Stimulated activated CD4-positive, alpha-beta T cell treated with anti-CD3 and anti-CD28 coated beads, Interleukin-12 subunit alpha, Interleukin-12 subunit beta, amount 100 ng/mL, for 24 hours (primary cell): ENCODE measurements around the gene SUGT1.
"Not testable (repeated sequence)": the region's sequence is repeated elsewhere in the genome, so short reads cannot be mapped to it uniquely, and the experiment has no call there.

ENCODE experiments used
- DNase-seq, 2 experiments: peaks; one replicate each; pipeline ENCODE4 v3.0.0-alpha.2; 2020; ENCODE audit warnings: low read depth in 2 of 2

SUGT1 gene

DNA sequence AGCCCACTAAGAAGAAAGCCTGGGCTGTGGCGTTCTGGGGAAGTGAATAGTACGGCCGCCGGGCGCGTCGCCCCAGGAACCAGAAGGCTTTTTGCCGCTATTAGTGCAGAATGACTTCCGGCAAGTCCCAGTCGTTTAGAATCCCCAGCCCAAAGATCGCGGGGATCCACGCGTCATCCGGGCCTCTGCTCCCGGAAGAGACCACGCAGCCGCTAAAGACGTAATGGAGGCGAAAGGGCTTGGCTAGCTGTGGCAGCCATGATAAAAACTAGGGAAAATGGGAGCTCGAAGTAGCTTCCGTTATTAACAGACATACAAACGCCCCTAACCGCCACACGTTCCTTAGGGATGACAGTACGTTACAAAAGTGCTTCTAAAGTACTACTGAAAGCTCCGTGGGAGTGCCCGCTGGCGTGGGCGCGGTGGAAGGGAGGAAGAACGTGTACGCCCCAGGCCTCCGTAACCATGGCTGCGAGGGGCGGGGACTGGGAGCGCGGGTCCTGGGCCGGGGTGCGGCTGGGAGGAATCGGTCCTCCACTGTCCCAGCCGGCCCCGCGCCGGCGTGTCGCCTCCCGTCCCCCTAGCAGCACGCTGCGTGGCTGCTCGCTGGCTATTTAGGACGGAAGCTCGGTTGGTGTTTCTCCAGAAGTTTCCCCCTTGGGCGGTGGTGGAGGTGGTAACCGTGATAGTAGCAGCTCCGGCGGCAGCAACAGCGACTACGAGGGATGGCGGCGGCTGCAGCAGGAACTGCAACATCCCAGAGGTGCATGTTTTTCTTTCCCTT lies at the start of gene SUGT1:
TSS of gene SUGT1 (plus strand) at position 641 of the 784 bp plus-strand sequence. CDS start at position 726, 85 bp downstream.
- peak; percentile 89 to 92 for DNase-seq

DNA sequence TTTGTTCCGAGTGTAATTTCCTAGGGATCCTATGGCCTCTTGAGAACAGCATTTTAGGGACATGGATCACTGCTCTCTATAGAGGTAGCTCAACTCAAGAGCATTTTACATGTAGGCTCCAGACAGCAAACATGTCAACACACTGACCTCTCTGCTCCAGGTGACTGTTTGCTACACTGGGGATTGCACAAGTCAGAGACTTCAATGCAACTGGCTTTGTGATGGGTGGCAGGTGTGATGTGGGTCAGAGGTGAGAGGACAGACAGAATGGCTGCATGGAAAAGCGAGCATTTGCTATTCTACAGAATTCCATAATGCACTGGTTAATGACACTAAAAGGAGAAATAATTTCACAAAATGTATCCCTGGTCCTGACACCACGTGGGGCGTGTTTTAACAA lies 49.3 kb upstream of the SUGT1 start:
- not testable (repeated sequence) for DNase-seq

DNA sequence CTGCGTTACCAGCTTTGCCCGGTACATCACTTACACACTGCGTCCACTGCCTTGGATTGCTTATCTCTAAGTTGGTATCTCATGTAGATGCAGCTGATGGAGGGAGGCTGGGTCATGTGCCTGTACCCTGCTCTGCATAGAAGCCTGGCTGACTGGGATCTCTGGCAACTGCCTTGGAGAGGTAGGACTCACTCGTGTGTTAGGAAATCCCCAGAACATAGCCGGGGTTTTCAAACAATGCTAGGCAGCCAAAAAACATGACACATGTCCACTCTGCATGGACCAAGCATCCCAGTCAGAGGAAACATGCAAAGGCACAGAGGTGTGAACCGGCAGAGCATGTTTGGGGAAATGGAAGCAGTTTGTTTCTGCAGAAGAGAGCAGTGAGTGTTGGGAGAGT lies 46.5 kb upstream of the SUGT1 start:
- not testable (repeated sequence) for DNase-seq

DNA sequence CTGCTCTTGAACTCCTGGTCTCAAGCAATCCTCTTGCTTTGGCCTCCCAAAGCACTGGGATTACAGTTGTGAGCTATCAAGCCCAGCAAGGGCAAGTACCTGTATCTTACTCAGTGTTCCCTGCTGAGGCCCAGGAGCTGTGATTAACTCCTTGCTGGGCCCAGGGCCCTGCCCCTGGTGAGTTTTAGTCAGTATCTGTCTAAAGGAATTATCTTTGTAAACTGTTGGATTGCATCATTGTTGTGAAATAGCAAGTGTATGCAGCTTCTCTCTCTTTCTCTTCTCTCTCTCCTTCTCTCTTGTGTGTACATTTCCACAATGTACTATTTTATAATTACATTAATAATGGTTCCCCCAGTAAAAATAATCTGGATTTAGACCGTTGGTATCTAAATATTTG lies 45.8 kb upstream of the SUGT1 start:
- DNase-seq = not testable (repeated sequence)

DNA sequence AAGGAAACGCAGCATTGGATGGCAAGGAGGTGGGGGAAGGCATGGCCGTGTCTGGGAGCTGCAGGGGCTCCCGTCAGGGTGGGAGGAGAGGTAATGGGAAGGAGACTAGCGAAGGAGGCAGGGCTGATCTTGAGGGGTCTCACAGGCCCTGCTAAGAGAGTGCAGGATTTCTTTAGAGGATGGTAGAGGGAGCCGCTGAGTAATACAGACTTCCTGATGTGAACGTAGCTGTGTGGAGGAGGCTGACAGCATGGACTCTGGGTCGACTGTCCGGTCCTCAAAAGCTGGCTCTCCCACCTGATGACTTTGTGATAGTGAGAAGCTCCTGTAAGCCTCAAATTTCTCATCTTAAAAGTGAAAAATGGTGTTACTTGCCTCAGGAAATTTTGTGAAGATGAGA lies 44.5 kb upstream of the SUGT1 start:
- DNase-seq = not testable (repeated sequence)

DNA sequence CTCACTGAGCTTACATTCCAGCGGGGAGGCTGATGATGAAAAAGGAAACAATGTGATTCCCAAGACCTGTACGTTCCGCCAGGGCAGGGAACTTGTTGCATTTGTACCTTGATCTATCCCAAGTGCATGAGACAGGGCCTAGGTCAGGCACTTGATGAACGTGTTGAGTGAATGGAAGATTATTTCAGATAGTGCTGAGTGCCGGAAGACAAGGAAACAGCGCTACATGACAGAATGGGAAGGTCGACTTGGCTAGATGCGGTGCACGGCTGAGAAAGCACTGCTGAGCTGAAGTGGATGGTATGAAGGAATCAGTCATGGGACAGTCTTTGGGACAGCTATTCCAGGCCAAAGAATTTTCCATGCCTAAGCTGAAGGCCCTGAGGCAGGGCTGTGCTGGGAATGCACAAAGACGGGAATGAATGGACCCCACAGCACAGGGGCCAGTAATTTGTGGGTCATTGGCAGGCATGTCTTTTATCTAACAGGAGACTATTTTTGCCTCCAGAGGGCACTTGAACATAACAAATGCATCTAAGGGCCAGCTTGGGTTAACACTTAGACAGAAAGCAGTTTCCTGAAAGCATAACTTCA lies 43.5 kb upstream of the SUGT1 start:
- not testable (repeated sequence) for DNase-seq

DNA sequence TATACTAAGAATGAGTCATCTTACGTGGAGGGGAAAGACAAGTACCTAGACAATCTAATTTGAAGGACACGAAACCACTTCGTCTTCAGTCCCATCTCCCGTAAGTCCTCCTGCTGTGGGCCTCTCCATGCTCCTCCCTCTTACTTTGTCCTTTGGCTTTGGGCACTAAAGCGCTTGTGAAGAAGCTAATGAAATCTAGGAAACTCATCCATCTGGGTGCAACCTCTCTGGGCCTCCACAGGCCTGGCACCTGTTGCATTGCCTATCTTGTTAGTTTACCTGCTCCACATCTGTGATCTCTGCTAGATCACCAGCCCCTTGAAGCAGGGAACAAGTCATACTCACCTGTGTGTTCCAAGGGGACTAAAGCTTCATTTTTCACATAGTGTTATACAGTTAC lies 42.5 kb upstream of the SUGT1 start:
- DNase-seq = not testable (repeated sequence)

DNA sequence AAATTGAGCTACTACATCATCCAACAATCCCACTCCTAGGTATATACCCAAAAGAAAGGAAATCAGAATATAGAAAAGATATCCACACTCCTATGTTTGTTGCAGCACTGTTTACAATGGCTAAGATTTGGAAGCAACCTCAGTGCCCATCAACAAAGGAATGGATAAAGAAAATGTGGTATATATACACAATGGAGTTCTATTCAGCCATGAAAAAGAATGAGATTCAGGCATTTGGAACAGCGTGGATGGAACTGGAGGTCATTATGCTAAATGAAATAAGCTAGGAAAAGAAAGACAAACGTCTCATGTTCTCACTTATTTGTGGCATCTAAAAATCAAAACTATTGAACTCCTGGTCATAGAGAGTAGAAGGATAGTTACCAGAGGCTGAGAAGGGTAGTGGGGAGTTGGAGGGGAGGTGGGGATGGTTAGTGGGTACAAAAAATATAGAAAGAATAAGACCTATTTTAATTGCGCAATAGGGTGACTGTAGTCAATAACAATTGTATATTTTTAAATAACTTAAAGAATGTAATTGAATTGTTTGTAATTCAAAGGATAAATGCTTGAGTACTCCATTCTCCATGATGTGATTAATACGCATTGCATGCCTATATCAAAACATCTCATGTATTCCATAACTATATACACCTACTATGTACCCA lies 37.4 kb upstream of the SUGT1 start:
- DNase-seq = no peak

DNA sequence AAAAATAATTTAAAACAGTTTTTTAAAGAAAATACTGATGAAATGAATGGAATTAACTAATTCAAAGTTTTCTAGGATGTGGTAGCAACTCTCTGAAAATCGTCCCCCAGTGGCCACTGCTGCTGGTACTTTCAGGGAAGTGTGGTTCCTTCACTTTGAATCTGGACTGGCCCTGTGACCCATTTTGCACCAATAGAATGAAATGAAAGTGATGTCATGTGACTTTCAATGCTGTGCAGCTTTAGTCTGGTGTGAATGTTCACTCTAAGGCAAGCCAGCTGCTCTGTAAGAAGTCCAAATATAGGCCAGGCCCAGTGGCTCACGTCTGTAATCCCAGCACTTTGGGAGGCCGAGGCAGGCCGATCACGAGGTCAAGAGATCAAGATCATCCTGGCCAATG lies 36.8 kb upstream of the SUGT1 start:
- no peak for DNase-seq

DNA sequence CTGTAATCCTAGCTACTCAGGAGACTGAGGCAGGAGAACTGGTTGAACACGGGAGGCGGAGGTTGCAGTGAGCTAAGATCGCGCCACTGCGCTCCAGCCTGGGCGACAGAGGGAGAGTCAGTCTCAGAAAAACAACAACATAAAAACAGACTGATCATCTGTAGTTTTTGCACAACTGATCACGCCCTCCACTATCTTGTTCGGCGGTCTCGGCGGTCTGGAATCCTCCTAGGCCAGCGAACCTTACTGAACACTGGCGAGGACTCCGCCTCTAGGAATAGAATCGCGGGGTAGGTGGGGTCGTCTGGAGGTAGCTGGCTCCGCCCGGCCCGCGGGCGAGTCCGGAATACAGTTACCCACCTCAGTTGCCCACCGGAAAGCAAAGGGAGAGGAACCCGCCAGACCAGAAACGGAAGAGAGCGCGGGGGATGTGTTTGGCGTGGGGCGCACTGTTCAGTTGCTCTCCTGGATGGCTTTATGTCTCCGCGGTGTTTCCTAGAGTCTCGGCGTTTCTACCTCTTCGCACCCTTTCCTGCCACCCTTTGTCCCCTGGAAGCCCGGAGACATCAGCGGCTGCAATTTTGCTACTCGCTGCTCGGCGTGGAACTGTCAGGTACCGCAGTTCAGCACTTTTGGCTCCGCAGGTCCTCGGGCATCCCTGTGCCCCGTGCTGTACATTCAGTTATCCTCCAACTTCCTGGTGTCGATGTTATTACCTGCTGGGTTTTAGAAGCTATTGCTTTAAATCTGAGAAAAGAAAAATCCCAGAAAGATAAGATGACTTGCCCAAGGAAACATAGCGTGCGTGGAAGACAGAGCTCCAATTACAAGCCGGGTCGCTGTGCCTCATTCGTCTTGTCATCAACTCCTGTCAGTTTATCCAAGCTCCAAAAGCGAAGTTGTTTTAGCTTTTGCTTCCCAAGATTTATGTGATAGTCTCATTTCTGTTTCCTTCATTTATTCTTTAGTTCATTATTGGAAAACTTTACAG lies 35.3 kb upstream of the SUGT1 start:
- DNase-seq = peak; percentile 80

DNA sequence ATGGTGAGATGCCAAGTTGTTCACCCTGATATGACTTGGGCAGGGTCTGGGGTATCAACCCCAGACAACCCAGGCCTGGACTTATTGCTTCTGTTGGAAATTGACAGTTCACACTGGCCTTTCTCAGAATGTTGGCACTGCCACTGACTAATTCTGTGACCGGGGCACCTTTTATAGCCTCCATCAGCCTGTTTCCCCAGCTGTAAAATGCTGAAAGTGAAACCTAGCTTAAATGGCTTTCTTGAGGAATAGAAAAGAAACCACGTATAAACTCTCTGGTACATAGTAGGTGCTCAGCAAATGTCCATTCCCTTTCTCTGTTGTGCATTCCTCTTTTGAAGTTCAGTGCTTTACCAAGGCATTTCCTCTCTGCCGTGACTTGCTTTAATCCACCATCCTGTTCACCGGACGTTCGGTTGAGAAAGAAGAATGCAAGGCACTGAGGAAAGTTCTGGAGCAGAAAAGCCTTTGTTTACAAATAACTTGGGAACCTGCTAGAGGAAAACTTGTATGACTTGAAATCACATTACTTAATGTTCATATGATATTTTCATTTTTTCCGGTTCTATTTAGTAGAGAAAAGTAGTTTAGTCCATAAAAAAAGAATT lies 21.4 kb upstream of the SUGT1 start:
- not testable (repeated sequence) for DNase-seq

DNA sequence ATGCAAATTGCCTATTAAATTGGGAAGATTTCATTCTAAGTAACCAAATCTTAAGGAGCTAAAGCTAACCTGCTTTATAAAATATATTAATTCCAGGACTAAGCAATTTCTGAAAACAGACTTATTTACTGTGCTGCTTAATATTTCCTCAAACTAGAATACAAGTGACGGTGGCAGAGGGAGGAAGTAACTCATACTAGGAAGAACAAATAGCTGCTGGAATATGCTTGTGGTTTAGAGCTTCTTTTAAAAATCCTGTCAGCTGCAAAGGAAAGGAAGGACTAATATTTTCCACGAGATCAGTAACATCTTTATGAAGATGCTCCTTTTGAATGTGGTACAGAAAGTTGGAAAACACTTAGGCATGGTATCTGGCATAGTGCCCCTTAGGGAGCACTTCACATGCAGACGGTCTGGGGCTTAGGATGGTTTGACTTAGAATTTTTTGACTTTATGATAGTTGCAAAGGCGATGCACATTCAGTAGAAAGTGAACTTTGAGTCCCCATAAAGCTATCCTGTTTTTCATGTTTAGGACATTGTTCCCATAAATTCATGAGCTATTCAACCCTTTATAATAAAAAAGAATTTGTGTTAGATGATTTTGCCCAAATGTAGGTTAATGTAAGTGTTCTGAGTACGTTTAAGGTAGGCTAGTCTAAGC lies 13.8 kb upstream of the SUGT1 start:
- DNase-seq = no peak

DNA sequence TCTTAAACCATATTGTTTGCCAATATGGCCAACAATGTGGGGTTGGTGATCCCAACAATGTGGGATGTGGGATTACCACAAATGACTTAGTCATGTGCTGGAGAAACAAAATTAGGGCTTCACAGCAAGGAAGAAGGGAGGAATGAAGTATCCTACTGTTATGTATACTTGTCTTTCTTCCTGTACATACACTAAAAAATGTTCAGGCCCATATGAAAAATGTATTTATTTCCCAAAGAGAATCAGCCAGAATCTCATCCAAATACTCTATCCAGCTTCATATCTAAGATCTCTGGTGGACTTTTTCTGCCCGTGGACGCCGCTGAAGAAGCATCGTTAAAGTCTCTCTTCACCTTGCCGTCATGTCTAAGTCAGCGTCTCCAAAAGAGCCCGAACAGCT lies 10.5 kb upstream of the SUGT1 start, which contains the start of gene HNRNPA1L2:
TSS of gene HNRNPA1L2 (plus strand) at position 301 of the 400 bp plus-strand sequence. CDS start at position 363, 62 bp downstream.
- DNase-seq = no peak

DNA sequence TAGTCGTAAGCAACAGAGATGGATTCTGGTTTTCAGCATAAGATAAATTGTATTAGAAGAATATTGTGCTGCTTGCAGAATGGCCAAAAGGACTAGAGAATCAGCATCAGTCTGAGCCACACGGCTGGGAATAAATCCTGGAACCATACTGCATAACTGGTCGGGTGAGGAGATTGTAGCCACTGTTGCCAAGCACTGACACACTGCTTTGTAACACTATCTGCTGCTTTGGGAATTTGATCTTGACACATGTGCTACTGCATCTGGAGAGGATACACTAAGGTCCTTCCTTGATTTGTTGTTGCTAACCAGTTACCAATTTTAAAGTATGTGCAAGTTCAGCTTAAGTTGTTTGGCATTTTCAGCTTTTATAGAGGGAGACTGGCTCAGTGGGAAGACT lies 8.5 kb upstream of the SUGT1 start:
- no peak for DNase-seq

DNA sequence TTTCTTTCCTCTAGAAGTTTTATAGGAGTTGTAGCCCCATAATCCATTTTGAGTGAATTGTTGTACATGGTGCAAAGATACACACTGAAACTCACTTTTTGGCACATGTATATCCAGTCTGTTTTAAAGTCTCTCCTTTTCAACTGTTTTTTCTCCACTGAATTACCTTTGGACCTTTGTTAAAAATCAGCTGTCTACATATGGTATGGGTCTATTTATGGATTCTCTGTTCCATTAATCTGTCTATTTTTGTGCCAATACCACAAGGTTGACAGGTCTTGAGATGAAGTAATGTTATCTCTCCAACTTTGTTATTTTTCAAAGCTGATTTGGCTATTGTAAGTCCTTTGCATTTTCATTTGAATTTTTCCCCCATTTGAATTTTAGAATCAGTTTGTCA lies 5.7 kb upstream of the SUGT1 start:
- no peak for DNase-seq

DNA sequence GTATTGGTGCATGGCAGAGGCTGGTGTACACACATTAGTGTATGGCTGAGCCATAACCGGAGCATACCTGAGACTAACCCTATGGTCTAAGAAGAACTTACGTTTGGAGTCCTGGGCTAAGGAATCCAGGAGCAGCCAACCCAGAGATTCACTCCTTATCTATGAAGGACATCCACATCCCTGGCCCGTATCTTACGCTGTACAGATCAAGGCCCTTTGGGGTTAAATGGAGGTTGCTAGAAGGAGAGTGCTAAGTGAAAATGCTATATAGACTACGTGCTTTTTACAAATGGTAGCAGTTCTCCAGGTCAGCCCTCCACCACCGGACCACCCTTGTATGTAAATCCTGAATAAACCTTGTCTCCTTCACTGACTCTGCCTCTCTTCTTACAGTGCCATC lies 1.9 kb upstream of the SUGT1 start:
- no peak for DNase-seq

DNA sequence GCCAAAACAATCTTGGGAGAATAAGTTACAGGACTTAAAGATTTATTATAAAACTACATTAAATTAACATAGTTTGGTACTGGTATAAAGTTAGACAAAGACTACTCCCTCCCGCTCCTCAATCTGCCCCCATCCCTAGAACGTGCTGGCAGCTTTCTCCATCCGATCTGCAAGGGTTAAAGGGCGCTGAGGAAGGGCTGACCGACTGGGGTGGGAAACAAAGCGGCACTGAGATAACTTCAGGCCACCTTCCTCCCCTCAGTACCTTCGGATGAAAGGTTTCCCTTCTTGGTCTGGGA lies 790 bp upstream of the SUGT1 start:
- DNase-seq = no peak

DNA sequence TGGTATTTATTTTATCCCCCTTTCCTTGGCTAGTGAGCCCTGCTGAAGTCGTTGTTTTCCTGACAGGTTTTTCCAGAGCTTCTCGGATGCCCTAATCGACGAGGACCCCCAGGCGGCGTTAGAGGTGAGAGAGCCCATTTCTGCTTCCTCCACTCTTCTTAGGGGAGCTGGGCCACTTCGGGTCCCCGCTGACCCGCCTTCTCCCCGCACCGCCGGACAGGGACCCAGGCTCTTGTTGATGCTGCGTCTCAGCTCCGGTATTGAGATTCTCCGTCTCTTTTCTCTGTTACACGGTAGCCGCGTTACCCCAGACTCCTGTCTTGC lies 306 bp downstream of the SUGT1 start:
- DNase-seq = no peak

DNA sequence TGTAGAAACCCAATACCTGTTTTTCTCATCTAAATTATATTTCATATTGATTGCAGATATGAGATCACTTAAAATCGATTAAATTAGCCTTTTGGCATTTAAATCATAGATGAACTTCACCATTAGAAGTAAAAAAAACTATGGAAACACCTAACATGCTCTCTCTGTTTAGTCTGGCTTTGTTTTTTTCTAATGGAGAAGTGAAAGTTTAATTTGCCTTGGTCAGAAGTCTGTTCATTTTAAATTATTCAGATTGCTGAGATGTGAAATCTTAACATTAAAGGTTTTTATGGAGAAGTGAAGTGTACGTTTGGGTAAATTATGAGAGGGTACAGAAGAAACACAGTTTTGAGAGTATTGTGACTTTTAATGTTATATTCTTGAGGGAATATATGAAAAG lies 6.7 kb downstream of the SUGT1 start:
- DNase-seq = no peak

DNA sequence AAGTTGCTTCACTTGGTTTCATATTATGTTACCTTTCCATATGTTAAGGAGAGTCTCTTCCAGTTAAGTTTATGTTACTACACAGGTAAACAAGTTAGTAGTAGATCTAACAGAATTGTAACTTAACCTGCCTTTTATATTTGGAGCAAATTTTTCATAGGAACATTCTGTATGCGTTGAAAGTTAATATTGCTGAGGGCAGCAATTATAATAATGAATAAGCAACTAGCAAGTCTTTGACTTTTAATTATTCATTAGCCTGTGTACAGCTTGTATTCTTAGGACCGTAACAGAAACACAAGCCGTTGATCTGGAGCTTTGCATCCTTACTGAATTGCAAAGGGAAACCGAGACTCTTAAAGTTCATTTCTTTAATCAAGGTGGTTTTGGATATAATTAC lies 11.6 kb downstream of the SUGT1 start:
- DNase-seq = no peak

DNA sequence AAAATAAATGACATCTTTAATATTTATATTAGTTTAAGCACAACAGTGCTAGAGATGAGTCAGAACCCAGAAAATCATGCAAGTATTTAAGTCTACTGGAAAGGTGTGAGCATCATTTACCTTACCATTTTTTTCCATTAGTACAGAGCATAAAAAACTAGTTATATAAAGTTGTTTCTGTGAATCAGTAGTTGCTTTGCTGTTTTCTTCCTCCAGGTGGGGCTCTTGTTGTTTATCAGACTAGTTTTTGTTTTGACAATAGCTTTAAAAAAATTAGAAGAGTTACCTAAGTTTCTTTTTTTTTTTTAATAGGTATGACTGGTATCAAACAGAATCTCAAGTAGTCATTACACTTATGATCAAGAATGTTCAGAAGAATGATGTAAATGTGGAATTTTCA lies 12.7 kb downstream of the SUGT1 start:
- no peak for DNase-seq
